ENCODE measurements around the gene ZGLP1. TPM values are rescaled to one million over a fixed set of nuclear protein-coding genes. Genes with fewer than 3 reads are reported as not detected.
"Not testable (repeated sequence)": the region's sequence is repeated elsewhere in the genome, so short reads cannot be mapped to it uniquely, and the experiment has no call there.

Gene ZGLP1
- total RNA-seq, 1 experiment from 2014 or later = not detected

DNA sequence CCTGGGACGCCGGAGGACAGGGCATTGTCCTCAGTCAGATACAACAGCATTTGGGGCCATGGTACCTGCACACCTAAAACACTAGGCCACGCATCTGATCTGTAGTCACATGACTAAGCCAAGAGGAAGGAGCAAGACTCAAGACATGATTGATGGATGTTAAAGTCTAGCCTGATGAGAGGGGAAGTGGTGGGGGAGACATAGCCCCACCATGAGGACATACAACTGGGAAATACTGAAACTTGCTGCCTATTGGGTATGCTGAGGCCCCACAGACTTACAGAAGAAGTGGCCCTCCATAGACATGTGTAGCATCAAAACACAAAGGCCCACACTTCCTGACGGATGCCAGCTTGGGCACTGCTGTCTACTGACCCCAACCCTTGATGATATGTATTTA is 24.2 kb downstream of the ZGLP1 start:
- DNase-seq (ENCODE audit: low read depth) = no peak
- in situ Hi-C loops (cut with HindIII; ENCODE audit: low pct_unique_long_range_greater_than_20kb, low sequenced_read_pairs) = no loop called here

- in situ Hi-C loops (cut with HindIII; ENCODE audit: low pct_unique_long_range_greater_than_20kb, low sequenced_read_pairs) = no loop called here
- no peak for DNase-seq (ENCODE audit: low read depth)
Measured at GRCh38 chr19:10284960-10285278, 24.7 kb downstream of the ZGLP1 start.

DNA sequence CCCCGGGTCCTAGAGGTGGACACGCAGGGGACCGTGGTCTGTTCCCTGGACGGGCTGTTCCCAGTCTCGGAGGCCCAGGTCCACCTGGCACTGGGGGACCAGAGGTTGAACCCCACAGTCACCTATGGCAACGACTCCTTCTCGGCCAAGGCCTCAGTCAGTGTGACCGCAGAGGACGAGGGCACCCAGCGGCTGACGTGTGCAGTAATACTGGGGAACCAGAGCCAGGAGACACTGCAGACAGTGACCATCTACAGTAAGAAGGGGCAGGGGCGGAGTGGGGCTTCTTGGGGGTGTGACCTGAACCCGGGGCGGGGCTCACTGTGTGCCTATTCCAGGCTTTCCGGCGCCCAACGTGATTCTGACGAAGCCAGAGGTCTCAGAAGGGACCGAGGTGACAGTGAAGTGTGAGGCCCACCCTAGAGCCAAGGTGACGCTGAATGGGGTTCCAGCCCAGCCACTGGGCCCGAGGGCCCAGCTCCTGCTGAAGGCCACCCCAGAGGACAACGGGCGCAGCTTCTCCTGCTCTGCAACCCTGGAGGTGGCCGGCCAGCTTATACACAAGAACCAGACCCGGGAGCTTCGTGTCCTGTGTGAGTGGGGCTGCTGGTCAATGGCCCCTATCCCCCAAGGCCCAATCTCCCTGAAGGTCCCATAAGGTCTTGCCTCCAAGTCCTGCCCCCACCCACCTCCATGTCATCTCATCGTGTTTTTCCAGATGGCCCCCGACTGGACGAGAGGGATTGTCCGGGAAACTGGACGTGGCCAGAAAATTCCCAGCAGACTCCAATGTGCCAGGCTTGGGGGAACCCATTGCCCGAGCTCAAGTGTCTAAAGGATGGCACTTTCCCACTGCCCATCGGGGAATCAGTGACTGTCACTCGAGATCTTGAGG is 25.3 kb downstream of the ZGLP1 start:
- in situ Hi-C loops (cut with HindIII; ENCODE audit: low pct_unique_long_range_greater_than_20kb, low sequenced_read_pairs) = no loop called here
- no peak for DNase-seq (ENCODE audit: low read depth)

- in situ Hi-C loops (cut with HindIII; ENCODE audit: low pct_unique_long_range_greater_than_20kb, low sequenced_read_pairs) = no loop called here
- DNase-seq (ENCODE audit: low read depth) = no peak
Measured at GRCh38 chr19:10283301-10284064, 26.1 kb downstream of the ZGLP1 start.

DNA sequence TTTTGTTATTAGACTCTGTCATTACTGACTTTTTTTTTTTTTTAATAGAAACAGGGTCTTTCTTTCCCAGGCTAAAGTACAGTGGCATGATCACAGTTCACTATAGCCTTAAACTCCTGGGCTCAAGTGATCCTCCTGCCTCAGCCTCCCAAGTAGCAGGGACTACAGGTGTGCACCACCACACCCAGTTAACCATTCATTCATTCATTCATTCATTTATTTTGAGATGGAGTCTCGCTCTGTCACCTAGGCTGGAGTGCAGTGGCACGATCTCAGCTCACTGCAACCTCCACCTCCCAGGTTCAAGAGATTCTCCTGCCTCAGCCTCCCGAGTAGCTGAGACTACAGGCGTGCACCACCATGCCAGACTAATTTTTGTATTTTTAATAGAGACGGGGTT is 27.6 kb downstream of the ZGLP1 start:
- in situ Hi-C loops (cut with HindIII; ENCODE audit: low pct_unique_long_range_greater_than_20kb, low sequenced_read_pairs); DNase-seq (ENCODE audit: low read depth): not testable (repeated sequence)

- in situ Hi-C loops (cut with HindIII; ENCODE audit: low pct_unique_long_range_greater_than_20kb, low sequenced_read_pairs) = no loop called here
- DNase-seq (ENCODE audit: low read depth) = no peak
Measured at GRCh38 chr19:10279737-10280442, 29.7 kb downstream of the ZGLP1 start.

GRCh38 chr19:10278935-10279334 is 30.7 kb downstream of the ZGLP1 start:
- in situ Hi-C loops (cut with HindIII; ENCODE audit: low pct_unique_long_range_greater_than_20kb, low sequenced_read_pairs) = no loop called here
- DNase-seq (ENCODE audit: low read depth) = no peak

GRCh38 chr19:10277795-10278589 is 31.6 kb downstream of the ZGLP1 start:
- no peak for DNase-seq (ENCODE audit: low read depth)
- in situ Hi-C loops (cut with HindIII; ENCODE audit: low pct_unique_long_range_greater_than_20kb, low sequenced_read_pairs) = no loop called here

- DNase-seq (ENCODE audit: low read depth) = no peak
- in situ Hi-C loops (cut with HindIII; ENCODE audit: low pct_unique_long_range_greater_than_20kb, low sequenced_read_pairs) = no loop called here
Measured at GRCh38 chr19:10274589-10274988, 35.0 kb downstream of the ZGLP1 start.

GRCh38 chr19:10271543-10272086 is 38.0 kb downstream of the ZGLP1 start:
- in situ Hi-C loops (cut with HindIII; ENCODE audit: low pct_unique_long_range_greater_than_20kb, low sequenced_read_pairs) = no loop called here
- no peak for DNase-seq (ENCODE audit: low read depth)

DNA sequence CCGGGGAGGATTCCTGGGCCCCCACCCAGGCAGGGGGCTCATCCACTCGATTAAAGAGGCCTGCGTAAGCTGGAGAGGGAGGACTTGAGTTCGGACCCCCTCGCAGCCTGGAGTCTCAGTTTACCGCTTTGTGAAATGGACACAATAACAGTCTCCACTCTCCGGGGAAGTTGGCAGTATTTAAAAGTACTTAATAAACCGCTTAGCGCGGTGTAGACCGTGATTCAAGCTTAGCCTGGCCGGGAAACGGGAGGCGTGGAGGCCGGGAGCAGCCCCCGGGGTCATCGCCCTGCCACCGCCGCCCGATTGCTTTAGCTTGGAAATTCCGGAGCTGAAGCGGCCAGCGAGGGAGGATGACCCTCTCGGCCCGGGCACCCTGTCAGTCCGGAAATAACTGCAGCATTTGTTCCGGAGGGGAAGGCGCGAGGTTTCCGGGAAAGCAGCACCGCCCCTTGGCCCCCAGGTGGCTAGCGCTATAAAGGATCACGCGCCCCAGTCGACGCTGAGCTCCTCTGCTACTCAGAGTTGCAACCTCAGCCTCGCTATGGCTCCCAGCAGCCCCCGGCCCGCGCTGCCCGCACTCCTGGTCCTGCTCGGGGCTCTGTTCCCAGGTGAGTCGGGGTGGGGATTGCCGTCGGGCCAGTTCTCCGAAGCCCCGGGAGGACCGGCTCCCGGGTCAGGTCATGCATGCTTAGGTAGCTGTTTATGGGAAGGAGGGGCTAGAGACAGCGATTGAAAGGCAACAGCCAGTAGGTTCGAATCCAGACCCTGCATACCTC is 38.8 kb downstream of the ZGLP1 start, which contains the start of gene ICAM1:
Gene ICAM1, plus strand, starts transcription at position 505 of the 779 bp plus-strand sequence. Its CDS starts 40 bp downstream, at position 545.
- in situ Hi-C loops (cut with HindIII; ENCODE audit: low pct_unique_long_range_greater_than_20kb, low sequenced_read_pairs) = no loop called here
- no peak for DNase-seq (ENCODE audit: low read depth)

GRCh38 chr19:10270180-10270615 is 39.4 kb downstream of the ZGLP1 start:
- in situ Hi-C loops (cut with HindIII; ENCODE audit: low pct_unique_long_range_greater_than_20kb, low sequenced_read_pairs) = no loop called here
- no peak for DNase-seq (ENCODE audit: low read depth)

- in situ Hi-C loops (cut with HindIII; ENCODE audit: low pct_unique_long_range_greater_than_20kb, low sequenced_read_pairs) = no loop called here
- DNase-seq (ENCODE audit: low read depth) = peak; percentile 37
Measured at GRCh38 chr19:10269333-10270179, 40.1 kb downstream of the ZGLP1 start.

- in situ Hi-C loops (cut with HindIII; ENCODE audit: low pct_unique_long_range_greater_than_20kb, low sequenced_read_pairs) = no loop called here
- DNase-seq (ENCODE audit: low read depth) = no peak
Measured at GRCh38 chr19:10268071-10268470, 41.5 kb downstream of the ZGLP1 start.

DNA sequence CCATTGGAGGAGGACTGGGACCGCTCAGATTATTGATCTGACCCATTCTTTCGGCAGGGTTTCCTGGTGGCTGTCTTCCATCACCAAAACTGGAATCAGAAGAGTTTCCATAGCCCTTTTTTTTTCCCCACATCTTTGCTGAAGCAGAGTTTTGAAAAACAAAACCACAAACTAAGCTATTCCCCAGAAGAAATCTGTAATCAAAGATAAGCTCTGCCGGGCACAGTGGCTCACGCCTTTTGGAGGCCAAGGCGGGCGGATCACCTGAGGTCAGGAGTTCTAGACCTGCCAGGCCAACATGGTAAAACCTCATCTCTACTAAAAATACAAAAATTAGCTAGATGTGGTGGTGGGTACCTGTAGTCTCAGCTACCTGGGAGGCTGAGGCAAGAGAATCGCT is 42.9 kb downstream of the ZGLP1 start:
- no peak for DNase-seq (ENCODE audit: low read depth)
- in situ Hi-C loops (cut with HindIII; ENCODE audit: low pct_unique_long_range_greater_than_20kb, low sequenced_read_pairs) = no loop called here

GRCh38 chr19:10262771-10263170 is 46.8 kb downstream of the ZGLP1 start:
- in situ Hi-C loops (cut with HindIII; ENCODE audit: low pct_unique_long_range_greater_than_20kb, low sequenced_read_pairs) = no loop called here
- no peak for DNase-seq (ENCODE audit: low read depth)
